Measurements from ENCODE around the gene UPF2.

The UPF2 gene

DNA sequence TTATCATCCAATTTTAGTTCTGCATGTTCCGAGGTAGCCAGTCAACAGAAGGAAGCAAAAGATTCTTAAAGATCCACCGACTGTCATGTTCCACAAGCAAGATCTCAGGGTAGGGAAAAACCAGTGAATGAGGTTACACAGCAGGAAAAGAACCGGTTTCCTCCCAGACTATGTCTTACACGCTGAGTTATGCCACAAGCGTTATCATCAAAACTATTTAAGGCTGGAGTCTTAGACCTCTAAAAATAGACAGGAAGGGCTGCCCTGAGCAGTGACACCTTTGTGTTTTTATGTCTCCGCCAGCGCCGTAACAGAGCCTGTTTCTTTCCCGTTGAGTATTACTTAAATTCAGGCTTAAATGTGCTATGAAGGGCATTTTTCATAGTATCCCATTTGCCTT is 171.1 kb downstream of the UPF2 start:
- no peaks in the 10 kb centered on the region for H3K36me3 Mint-ChIP-seq (ENCODE audit: insufficient read depth)
- peaks cover 25% of the 10 kb centered on the region for H3K4me1 Mint-ChIP-seq
- ATAC-seq (replicated peaks; ENCODE audit: extremely low read depth, poor library complexity, severe bottlenecking), result peak; percentile 43
- no peak overlapping the region for H3K4me3 Mint-ChIP-seq
- no peak overlapping the region for H3K27ac Mint-ChIP-seq (ENCODE audit: low read depth)
- DNase-seq (ENCODE audit: low spot score in 2 of 2), result no peak
- H3K9me3 Mint-ChIP-seq, result no peaks in the 10 kb centered on the region
- no peaks in the 10 kb centered on the region for H3K27me3 Mint-ChIP-seq

GRCh38 chr10:11870900-11871400 is 171.7 kb downstream of the UPF2 start:
- Mint-ChIP-seq H3K4me3 (no peak overlapping the region), H3K27ac (ENCODE audit: low read depth) (no peak overlapping the region), H3K36me3 (ENCODE audit: insufficient read depth) (no peaks in the 10 kb centered on the region), H3K27me3 (no peaks in the 10 kb centered on the region), H3K4me1 (peaks cover 25% of the 10 kb centered on the region), H3K9me3 (no peaks in the 10 kb centered on the region)
- DNase-seq (ENCODE audit: low spot score in 2 of 2), result no peak
- ATAC-seq (replicated peaks; ENCODE audit: extremely low read depth, poor library complexity, severe bottlenecking), result no peak

- Mint-ChIP-seq H3K27ac (ENCODE audit: low read depth) (no peak overlapping the region), H3K9me3 (no peaks in the 10 kb centered on the region), H3K4me3 (no peak overlapping the region), H3K4me1 (peaks cover 25% of the 10 kb centered on the region), H3K27me3 (no peaks in the 10 kb centered on the region), H3K36me3 (ENCODE audit: insufficient read depth) (no peaks in the 10 kb centered on the region)
- no peak for ATAC-seq (replicated peaks; ENCODE audit: extremely low read depth, poor library complexity, severe bottlenecking)
- DNase-seq (ENCODE audit: low spot score in 2 of 2), result no peak
These were observed 172.2 kb downstream of the UPF2 start for GRCh38 chr10:11870461-11870780.

Measured in central memory CD8-positive, alpha-beta T cell (primary cell).